HG03135 (cell line): Measurements from ENCODE around the gene COL21A1.
"Not testable (repeated sequence)": the region's sequence is repeated elsewhere in the genome, so short reads cannot be mapped to it uniquely, and the experiment has no call there.

Experiments
- ATAC-seq: cut with Tn5 transposase; IDR thresholded peaks from one replicate; pipeline ENCODE4 v1.9.1; 2021; ENCODE audit warnings: mild to moderate bottlenecking, moderate library complexity; ENCODE audit not compliant: unreplicated experiment

The COL21A1 gene

GRCh38 chr6:56246881-56247653 lies at the start of gene COL21A1:
COL21A1 (minus strand) TSS chr6:56247580; CDS start chr6:56182618, 64,962 bp downstream.
- ATAC-seq, result no peak

GRCh38 chr6:56293781-56294180 lies 46.4 kb upstream of the COL21A1 start:
- no peak for ATAC-seq

GRCh38 chr6:56292505-56293181 lies 45.3 kb upstream of the COL21A1 start:
- ATAC-seq, result no peak

GRCh38 chr6:56291302-56291917 lies 44.0 kb upstream of the COL21A1 start:
- no peak for ATAC-seq

GRCh38 chr6:56289721-56290120 lies 42.3 kb upstream of the COL21A1 start:
- ATAC-seq, result no peak

GRCh38 chr6:56288347-56288746 lies 41.0 kb upstream of the COL21A1 start:
- ATAC-seq, result no peak

GRCh38 chr6:56282391-56282790 lies 35.0 kb upstream of the COL21A1 start:
- no peak for ATAC-seq

- no peak for ATAC-seq
Measured at GRCh38 chr6:56280126-56280525, 32.7 kb upstream of the COL21A1 start.

GRCh38 chr6:56279331-56280080 lies 32.1 kb upstream of the COL21A1 start:
- ATAC-seq, result no peak

GRCh38 chr6:56278171-56278591 lies 30.8 kb upstream of the COL21A1 start:
- no peak for ATAC-seq

- ATAC-seq, result no peak
Measured at GRCh38 chr6:56270812-56271441, 23.5 kb upstream of the COL21A1 start.

GRCh38 chr6:56268266-56268665 lies 20.9 kb upstream of the COL21A1 start:
- ATAC-seq, result no peak

- no peak for ATAC-seq
Measured at GRCh38 chr6:56266011-56266410, 18.6 kb upstream of the COL21A1 start.

GRCh38 chr6:56263596-56264315 lies 16.4 kb upstream of the COL21A1 start:
- ATAC-seq, result no peak

GRCh38 chr6:56260593-56260992 lies 13.2 kb upstream of the COL21A1 start:
- ATAC-seq, result not testable (repeated sequence)

GRCh38 chr6:56259234-56260077 lies 12.1 kb upstream of the COL21A1 start:
- no peak for ATAC-seq

GRCh38 chr6:56255349-56255748 lies 8.0 kb upstream of the COL21A1 start:
- ATAC-seq, result no peak

GRCh38 chr6:56250266-56250665 lies 2.9 kb upstream of the COL21A1 start:
- ATAC-seq, result no peak

- ATAC-seq, result no peak
Measured at GRCh38 chr6:56247654-56248122, 308 bp upstream of the COL21A1 start.
